NCI-H524 treated with DMSO at 0.1 percent for 48 hours (cell line): Measurements from ENCODE around the gene KIAA0930.

Source experiments
- DNase-seq: peaks from one replicate; lab custom pipeline; 2025; lab: John Stamatoyannopoulos, UW

The KIAA0930 gene

GRCh38 chr22:45237065-45237990 lies 3.4 kb downstream of the KIAA0930 start:
- DNase-seq, result no peak

- no peak for DNase-seq
Measured at GRCh38 chr22:45235851-45236342, 4.8 kb downstream of the KIAA0930 start.

GRCh38 chr22:45235101-45235777 lies 5.5 kb downstream of the KIAA0930 start:
- DNase-seq, result no peak

- DNase-seq, result no peak
Measured at GRCh38 chr22:45233827-45234226, 6.9 kb downstream of the KIAA0930 start.

- DNase-seq, result no peak
Measured at GRCh38 chr22:45233386-45233785, 7.3 kb downstream of the KIAA0930 start.

- DNase-seq, result no peak
Measured at GRCh38 chr22:45231293-45231692, 9.4 kb downstream of the KIAA0930 start.

- DNase-seq, result no peak
Measured at GRCh38 chr22:45230026-45230721, 10.5 kb downstream of the KIAA0930 start.

GRCh38 chr22:45229181-45229580 lies 11.5 kb downstream of the KIAA0930 start:
- no peak for DNase-seq

GRCh38 chr22:45228401-45228754 lies 12.3 kb downstream of the KIAA0930 start:
- no peak for DNase-seq

- DNase-seq, result no peak
Measured at GRCh38 chr22:45227645-45228400, 12.9 kb downstream of the KIAA0930 start.

- DNase-seq, result no peak
Measured at GRCh38 chr22:45226503-45227186, 14.0 kb downstream of the KIAA0930 start.

GRCh38 chr22:45225732-45226502 lies 14.8 kb downstream of the KIAA0930 start:
- no peak for DNase-seq

GRCh38 chr22:45224988-45225731 lies 15.5 kb downstream of the KIAA0930 start:
- DNase-seq, result no peak

- no peak for DNase-seq
Measured at GRCh38 chr22:45224331-45224730, 16.4 kb downstream of the KIAA0930 start.

- DNase-seq, result peak; percentile 36
Measured at GRCh38 chr22:45223304-45224117, 17.2 kb downstream of the KIAA0930 start.

GRCh38 chr22:45221201-45221600 lies 19.5 kb downstream of the KIAA0930 start:
- DNase-seq, result no peak

GRCh38 chr22:45218976-45219375 lies 21.7 kb downstream of the KIAA0930 start:
- DNase-seq, result peak; percentile 56

GRCh38 chr22:45217806-45218205 lies 22.9 kb downstream of the KIAA0930 start:
- no peak for DNase-seq

GRCh38 chr22:45217345-45217744 lies 23.3 kb downstream of the KIAA0930 start:
- no peak for DNase-seq
